ENCODE measurements around the gene KCTD17.

The KCTD17 gene

DNA sequence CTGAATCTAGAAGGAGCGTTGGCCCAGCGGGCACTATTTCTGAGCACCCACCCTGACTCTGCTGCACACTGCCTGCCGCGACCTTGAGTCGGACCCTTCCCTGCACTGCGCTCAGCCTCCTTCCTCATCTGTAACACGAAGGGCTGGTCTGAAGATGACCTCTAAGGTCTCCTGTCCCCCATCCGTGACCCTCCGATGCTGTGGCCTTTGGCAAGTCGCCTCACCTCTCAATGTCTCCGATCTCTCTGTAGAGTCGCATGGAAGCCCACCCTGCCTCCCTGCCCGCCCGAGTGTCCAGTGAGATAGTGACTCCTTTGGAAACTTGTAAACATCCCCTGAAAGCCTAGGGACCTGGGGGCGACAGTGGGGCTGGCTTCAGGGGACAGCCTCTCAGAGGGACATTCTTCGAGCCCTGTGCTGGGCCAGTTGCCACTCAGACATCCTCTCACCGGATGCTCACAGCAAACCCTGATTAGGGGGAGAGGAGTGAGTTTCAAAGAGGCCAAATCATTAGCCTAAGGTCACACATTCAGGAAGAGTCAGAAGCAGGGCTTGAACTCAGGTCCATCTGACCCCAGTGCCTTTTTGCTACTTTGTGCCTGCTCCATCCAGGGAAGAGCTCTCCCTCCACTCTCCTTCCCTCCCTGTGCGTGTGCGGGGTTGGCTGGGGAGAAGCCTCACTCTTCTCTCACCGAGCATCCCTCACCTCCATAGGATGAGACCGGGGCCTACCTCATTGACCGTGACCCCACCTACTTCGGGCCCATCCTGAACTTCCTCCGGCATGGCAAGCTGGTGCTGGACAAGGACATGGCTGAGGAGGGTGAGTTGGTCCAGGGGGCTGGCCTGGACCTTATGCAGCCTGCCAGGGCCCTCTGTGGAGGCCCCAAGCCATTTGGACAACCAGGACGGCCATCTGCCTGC is 1.1 kb downstream of the KCTD17 start:
- TF ChIP-seq, protein P1, sequence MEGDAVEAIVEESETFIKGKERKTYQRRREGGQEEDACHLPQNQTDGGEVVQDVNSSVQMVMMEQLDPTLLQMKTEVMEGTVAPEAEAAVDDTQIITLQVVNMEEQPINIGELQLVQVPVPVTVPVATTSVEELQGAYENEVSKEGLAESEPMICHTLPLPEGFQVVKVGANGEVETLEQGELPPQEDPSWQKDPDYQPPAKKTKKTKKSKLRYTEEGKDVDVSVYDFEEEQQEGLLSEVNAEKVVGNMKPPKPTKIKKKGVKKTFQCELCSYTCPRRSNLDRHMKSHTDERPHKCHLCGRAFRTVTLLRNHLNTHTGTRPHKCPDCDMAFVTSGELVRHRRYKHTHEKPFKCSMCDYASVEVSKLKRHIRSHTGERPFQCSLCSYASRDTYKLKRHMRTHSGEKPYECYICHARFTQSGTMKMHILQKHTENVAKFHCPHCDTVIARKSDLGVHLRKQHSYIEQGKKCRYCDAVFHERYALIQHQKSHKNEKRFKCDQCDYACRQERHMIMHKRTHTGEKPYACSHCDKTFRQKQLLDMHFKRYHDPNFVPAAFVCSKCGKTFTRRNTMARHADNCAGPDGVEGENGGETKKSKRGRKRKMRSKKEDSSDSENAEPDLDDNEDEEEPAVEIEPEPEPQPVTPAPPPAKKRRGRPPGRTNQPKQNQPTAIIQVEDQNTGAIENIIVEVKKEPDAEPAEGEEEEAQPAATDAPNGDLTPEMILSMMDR (IDR thresholded peaks at IDR 0.05; ENCODE audit: low read depth, low read length), result no peak
- DNase-seq (ENCODE audit: extremely low read depth, low read depth), result no peak

DNA sequence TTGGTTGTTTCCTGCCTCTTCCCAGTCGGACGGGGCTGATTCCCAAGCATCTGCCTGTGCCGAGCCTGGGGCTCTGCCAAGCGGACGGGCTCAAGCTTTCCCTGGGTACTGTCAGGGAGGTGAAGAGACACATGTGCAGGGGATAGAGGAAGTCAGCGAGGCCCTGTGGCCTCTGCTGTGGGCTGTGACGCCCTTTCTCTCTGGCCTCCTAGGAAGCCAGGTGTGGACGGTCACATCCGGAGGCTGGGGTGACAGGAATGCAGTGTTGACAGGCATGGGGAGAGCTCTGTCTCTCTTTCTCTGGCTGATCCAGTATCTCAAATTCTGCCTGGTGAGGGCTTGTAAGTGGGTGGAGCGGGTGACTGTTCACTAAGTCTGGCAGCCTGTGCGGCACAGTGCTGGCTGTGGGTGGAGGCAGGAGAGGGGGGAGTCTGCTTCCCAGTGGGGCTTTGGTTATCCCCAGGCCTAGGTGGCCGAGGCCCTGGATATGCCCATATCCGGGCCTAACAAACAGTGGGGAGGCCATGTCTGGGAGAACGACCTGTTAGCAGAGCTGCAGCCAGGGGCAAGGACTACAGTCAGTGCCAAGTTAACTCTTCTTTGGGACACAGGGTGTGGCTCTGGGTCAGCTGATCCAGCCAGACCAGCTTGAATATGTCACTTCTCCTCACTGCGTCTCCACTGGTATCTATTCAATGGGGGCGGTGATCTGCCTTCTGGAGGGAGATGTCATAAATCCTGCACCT is 1.9 kb downstream of the KCTD17 start:
- TF ChIP-seq, protein P1 (IDR thresholded peaks at IDR 0.05; ENCODE audit: low read depth, low read length), result no peak
- DNase-seq (ENCODE audit: extremely low read depth, low read depth), result no peak

DNA sequence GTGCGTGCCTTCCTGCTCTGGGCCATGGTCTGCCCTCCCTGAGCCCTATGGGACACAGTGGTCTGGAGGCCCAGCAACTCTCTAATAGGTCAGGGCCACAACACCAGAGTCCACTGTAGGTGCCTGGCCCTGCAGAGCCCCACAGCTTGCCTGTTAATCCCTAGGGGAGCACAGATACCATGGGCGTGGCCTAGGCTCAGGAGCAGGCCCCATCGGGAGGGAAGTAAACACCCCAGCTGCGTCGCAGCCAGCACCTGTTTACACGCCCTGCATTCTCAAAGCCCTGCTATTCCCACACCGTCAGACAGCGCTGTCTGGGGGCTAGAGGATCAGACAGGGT is 2.5 kb downstream of the KCTD17 start:
- no peak for DNase-seq (ENCODE audit: extremely low read depth, low read depth)
- TF ChIP-seq, protein P1 (IDR thresholded peaks at IDR 0.05; ENCODE audit: low read depth, low read length), result no peak

DNA sequence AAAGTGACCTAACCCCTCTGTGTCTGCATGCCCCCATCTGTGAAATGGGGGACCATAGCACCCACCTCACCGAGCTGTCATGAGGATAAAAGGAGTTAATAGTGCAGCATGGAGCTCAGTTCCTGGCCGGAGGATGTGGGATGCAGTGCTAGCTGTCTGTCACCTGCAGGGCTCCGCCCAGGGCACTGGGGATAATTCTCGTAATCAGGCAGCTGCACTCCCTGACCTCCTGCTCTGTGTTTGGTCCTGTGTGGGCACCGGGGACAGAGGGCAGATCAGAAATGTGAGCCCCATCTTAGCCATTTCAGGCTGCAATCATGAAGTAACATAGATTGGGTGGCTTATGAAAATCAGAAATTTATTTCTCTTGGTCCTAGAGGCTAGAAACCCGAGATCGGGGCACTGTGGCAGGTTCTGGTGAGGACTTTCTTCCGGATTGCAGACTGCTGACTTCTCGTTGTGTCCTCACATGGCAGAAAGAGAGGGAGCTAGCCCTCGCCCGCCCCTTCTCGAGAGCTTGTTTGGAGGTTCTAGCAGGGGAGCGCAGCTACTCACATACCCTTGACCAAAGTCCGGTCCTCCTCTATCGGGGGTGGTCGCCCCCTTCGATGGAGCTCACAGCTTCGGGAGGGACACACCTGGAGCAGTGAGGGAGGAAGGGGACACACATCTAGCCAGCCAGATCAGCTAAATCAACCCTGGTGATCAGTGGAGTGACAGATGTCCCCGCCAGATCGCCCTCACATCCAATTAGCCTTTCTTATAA is 3.2 kb downstream of the KCTD17 start:
- no peak for DNase-seq (ENCODE audit: extremely low read depth, low read depth)
- TF ChIP-seq, protein P1 (IDR thresholded peaks at IDR 0.05; ENCODE audit: low read depth, low read length), result no peak

DNA sequence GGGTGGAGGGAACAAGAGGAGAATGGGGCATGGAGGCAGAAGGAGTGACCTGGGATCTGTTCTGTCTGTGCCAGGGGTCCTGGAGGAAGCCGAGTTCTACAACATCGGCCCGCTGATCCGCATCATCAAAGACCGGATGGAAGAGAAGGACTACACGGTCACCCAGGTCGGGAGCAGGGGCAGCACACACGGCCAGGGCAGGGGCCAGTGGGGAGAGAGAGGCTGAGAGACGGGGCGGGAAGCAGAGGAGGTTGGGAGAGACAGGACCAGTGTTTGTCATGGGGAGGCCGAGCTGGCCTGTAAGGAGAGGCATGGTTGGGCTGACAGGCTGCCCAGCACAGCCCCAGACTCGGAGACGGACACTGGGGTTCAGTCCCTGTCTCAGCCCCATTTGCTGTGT is 4.7 kb downstream of the KCTD17 start:
- DNase-seq (ENCODE audit: extremely low read depth, low read depth), result no peak
- TF ChIP-seq, protein P1 (IDR thresholded peaks at IDR 0.05; ENCODE audit: low read depth, low read length), result no peak

DNA sequence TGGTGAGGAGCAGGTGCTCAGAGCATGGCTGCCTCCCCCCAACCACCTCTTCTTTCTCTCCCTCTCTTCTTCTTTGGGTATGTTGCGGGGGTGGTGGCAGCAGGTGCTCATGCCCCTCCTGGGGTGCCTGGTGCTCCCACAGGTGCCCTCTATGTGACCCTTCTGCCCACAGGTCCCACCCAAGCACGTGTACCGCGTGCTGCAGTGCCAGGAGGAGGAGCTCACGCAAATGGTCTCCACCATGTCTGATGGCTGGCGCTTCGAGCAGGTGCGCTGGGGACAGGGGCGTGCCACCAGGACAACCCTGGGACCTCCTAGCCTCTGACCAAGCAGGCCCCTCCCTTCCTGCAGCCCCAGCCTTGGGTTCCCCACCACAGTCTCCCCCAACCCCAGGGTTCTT is 5.7 kb downstream of the KCTD17 start:
- TF ChIP-seq, protein P1 (IDR thresholded peaks at IDR 0.05; ENCODE audit: low read depth, low read length), result no peak
- DNase-seq (ENCODE audit: extremely low read depth, low read depth), result no peak

Data from AG09319 (cell line).